Measurements from ENCODE around the gene PPP3CB.

The PPP3CB gene

GRCh38 chr10:73480158-73480557 lies 15.7 kb downstream of the PPP3CB start:
- DNase-seq (ENCODE audit: low read depth in 2 of 2), result no peak

- DNase-seq (ENCODE audit: low read depth in 2 of 2), result no peak
Observed at GRCh38 chr10:73478636-73479035, 17.2 kb downstream of the PPP3CB start.

GRCh38 chr10:73471226-73471625 lies 24.6 kb downstream of the PPP3CB start:
- no peak for DNase-seq (ENCODE audit: low read depth in 2 of 2)

GRCh38 chr10:73469579-73469978 lies 26.2 kb downstream of the PPP3CB start:
- no peak for DNase-seq (ENCODE audit: low read depth in 2 of 2)

DNA sequence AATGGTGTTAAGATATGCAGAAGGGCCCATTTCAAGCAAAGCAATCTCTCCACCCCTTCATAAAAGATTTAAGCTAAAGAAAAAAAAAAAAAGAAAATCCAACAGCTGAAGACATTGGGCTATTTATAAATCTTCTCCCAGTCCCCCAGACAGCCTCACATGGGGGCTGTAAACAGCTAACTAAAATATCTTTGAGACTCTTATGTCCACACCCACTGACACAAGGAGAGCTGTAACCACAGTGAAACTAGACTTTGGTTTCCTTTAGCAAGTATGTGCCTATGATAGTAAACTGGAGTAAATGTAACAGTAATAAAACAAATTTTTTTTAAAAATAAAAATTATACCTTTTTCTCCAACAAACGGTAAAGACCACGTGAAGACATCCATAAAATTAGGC lies 28.6 kb downstream of the PPP3CB start:
- no peak for DNase-seq (ENCODE audit: low read depth in 2 of 2)

GRCh38 chr10:73465978-73466726 lies 29.7 kb downstream of the PPP3CB start:
- no peak for DNase-seq (ENCODE audit: low read depth in 2 of 2)

DNA sequence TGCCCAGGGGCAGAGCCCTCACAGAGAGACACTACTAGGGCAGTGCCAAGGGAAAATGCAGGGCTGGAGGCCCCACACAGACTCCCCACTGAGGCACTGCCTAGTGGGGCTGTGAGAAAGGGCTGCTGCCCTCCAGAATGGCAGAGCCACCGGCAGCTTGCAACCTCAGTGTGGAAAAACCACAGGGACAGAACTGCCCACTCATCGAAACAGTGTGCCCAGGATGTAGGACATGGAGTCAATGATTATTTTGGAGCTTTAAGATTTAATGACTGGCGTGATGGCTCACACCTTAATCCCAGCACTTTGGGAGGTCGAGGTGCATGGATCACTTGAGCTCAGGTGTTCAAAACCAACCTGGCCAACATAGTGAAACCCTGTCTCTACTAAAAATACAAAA lies 34.9 kb downstream of the PPP3CB start:
- no peak for DNase-seq (ENCODE audit: low read depth in 2 of 2)

- DNase-seq (ENCODE audit: low read depth in 2 of 2), result no peak
Observed at GRCh38 chr10:73459683-73460314, 36.0 kb downstream of the PPP3CB start.

GRCh38 chr10:73456187-73456890 lies 39.5 kb downstream of the PPP3CB start:
- DNase-seq (ENCODE audit: low read depth in 2 of 2), result no peak

DNA sequence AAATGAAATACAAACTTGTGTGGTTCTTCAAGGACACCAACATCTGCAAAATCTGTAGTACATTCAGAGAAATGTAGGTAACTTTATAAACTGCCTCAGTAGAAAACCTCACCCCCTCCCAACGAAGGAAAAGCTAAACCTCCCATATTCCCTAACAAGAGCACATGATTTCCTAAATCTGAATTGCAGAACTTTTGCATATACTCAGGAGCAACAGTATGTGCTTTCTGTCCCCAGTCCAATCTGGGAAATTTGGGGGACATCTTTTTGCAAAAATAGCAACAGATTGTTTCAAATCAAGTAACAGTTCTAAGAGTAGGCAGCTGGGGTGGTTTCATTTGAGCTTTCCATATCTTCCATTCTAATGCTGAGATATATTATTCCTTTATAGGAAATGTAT lies 46.7 kb downstream of the PPP3CB start:
- DNase-seq (ENCODE audit: low read depth in 2 of 2), result no peak

DNA sequence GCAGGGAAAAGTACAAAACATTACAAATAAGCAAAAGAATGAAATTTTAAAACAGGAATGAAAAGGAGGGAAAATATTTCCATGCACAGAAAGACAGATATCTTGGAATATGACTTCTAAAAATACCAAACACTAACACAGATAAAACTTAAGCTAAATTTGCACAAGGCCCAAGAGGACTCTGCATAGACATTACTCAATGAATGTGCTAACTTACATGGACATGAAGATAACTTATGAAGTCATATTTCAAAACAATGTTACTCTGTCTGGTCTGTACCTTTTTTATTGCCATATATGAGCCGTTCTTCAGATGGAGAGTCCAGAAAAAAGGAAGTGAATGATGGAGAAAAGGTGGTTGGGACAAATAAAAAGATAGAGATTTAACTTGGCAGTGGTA lies 47.4 kb downstream of the PPP3CB start:
- DNase-seq (ENCODE audit: low read depth in 2 of 2), result no peak

- no peak for DNase-seq (ENCODE audit: low read depth in 2 of 2)
Observed at GRCh38 chr10:73446926-73447325, 48.9 kb downstream of the PPP3CB start.

DNA sequence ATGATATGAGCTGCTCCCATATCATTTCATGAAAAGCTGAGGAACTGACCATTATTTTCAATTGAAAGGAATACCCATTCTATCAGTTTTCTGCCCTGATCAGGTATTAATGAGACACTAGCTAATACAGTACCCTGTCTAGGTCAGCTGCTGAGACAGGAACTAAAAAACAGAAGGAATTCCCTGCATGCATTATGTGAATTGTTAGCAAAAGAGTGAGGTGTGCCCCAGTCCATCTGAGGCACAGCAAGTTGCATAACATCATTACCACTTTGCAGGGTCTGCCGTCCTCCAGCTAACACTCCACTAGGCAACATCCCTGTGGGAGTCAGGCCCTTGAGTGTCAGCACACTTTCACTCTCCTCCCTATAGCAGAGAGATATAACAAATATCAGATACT lies 51.4 kb downstream of the PPP3CB start:
- DNase-seq (ENCODE audit: low read depth in 2 of 2), result no peak

DNA sequence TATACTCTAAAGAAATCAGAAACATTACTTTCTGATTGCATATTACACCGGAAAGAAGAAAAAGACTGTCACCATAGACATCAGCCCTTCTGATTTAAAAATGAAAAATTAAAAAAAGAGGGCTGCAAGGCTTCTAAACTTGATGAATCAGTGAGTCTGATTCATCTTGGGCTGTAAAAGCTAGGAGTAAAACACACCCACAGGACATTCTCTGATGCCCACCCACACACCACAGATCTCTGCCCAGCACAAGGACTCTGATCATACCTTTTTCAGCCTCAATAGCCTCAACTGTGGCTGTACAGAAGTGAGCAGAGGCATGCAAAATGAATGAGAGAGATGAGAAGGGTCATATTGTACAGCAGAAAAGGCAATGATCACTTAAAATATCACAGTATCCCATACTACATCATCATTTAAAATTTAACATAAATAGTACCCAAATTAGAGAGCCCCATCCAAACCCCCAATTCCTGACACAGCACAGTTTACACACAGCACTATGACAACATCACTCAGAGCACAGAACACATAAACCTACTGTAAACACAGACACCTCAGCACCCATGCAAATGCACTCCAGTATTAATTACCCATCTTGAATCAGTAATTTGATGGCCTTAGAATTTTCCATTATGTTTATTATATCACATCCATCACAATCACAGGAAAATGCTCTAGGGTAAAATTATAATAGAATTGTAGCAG lies 56.1 kb downstream of the PPP3CB start:
- no peak for DNase-seq (ENCODE audit: low read depth in 2 of 2)

DNA sequence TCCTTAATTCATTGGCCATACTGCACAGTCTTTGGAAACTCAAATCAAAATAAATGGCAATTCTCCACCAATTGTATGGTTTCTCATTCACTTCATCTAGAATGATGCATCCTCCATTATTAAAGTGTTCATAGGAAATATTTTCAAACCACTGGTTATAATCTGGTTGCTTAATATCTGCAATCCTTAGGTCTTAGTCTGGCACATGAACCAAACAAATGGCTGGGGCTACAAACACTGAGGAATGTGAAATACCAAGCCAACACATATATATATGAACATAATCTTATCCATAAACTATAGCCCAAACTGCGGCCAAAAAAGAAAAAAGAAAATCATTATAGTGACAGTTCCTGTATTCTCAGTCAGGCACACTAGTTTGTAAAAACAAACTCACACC lies 56.8 kb downstream of the PPP3CB start:
- DNase-seq (ENCODE audit: low read depth in 2 of 2), result no peak

- DNase-seq (ENCODE audit: low read depth in 2 of 2), result no peak
Observed at GRCh38 chr10:73433538-73433867, 62.3 kb downstream of the PPP3CB start, which contains the start of gene MSS51. Gene MSS51, minus strand, starts transcription at chr10:73433561. Its CDS starts 5,277 bp downstream, at chr10:73428284.

DNA sequence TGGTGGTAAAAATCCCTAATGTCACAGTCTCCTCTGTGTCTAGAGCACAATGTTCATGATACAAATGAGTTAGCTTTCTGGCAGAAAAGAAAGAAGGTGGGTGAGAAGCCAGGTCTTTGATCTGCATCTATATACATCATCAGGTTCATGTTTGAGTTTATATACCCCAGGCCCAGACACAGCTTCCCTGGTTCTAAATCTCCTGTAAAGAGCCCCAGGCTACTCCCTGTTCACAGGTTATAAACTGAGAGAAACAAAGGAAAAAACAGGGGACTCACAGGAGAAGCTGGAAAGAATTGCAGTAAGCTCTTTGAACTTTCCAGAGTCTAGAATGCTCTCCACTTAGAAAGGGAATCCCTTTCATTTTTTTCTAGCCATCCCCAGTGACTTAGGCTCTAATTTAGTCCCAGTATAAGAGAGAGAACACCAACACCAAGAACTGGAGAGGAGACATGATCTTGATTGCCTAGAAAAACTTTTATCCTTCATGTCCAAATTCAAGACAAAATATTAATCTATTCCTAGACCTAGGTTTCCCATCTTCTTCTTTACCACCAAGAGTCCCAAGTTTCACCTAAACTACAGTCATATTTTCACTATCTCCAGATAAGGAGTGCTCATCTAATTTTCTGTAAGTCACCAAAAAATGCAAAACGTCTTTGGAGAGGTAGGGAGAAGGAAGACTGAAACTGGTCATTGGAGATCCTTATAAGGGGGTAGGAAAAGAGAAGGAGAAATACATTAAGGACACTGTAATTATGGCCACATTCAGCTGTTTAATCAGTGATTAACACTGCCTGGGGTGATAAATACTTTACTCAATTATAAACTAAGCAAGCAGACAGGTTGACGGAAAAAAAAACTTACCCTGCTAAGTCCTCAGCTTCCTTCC lies 62.9 kb downstream of the PPP3CB start:
- DNase-seq (ENCODE audit: low read depth in 2 of 2), result no peak

- no peak for DNase-seq (ENCODE audit: low read depth in 2 of 2)
Observed at GRCh38 chr10:73426318-73426717, 69.5 kb downstream of the PPP3CB start.

DNA sequence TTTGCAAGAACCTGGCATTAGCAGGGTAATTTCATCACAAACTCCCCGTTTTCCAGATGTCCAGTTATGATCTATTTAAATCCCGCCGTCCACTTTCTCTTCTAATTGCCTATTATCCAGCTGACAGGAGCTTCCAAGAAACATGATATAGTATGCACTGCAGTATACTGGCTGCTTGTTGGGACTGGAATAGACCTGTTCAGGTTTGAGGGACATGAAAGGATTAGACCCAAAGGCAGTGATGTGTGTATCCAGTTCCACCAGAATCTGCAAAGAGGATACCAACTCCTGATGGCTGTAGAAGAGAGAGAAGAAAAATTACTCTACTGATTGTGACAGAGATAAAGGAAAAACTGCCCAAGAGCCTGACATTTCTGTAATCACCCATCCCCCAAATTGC lies 71.3 kb downstream of the PPP3CB start:
- DNase-seq (ENCODE audit: low read depth in 2 of 2), result no peak

GRCh38 chr10:73423309-73423708 lies 72.5 kb downstream of the PPP3CB start:
- DNase-seq (ENCODE audit: low read depth in 2 of 2), result no peak

DNA sequence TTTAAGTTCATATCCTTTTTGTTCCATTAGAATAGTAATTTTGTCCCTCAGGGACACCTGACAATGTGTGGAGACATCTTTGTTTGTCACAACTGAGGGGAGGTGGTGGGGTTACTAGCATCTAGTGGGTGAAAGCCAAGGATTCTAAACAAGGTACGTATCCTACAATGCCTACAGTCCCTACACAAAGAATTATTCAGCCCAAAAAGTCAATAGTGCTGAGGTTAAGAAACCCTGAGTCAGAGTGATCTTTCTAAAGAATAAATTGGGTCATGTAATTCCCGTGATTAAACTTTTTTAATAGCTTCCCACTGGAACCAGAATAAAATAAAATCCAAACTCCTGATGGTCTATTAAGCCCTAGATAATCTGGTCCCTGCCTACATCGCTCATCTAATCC lies 79.3 kb downstream of the PPP3CB start:
- DNase-seq (ENCODE audit: low read depth in 2 of 2), result no peak

Data from activated CD4-positive, alpha-beta T cell treated with anti-CD3 and anti-CD28 coated beads for 24 hours (primary cell).